K562 (cell line): ENCODE measurements around the gene PLEKHM3. TPM values are rescaled to one million over a fixed set of nuclear protein-coding genes. Genes with fewer than 3 reads are reported as not detected.

Source experiments
- ARID1B ChIP-seq: fragments of 450-650 bp; IDR thresholded peaks from 2 replicates; pipeline ENCODE4 v1.6.1; 2016; ENCODE audit warnings: antibody characterized with exemption, mild to moderate bottlenecking, inconsistent platforms
- ARID2 ChIP-seq: fragments of 450-650 bp; IDR thresholded peaks from 2 replicates; pipeline ENCODE4 v1.6.1; 2017; ENCODE audit warnings: antibody characterized with exemption, mild to moderate bottlenecking
- ATF4 ChIP-seq: fragments of 450-650 bp; formaldehyde crosslinking; IDR thresholded peaks from 2 replicates; pipeline ENCODE4 v1.4.0; 2022; ENCODE audit warnings: mild to moderate bottlenecking, moderate library complexity
- ATF7 ChIP-seq: fragments of 450-650 bp; IDR thresholded peaks from 2 replicates; pipeline ENCODE4 v1.7.1; 2014; ENCODE audit warnings: mild to moderate bottlenecking, moderate library complexity
- BDP1 ChIP-seq: IDR thresholded peaks from 3 replicates; pipeline ENCODE4 v1.6.1; 2011; ENCODE audit not compliant: insufficient read length, insufficient read depth
- C11orf30 ChIP-seq: fragments of 450-650 bp; IDR thresholded peaks from 2 replicates; pipeline ENCODE4 v1.6.1; 2016; ENCODE audit warnings: low read depth, mild to moderate bottlenecking
- CBFA2T2 ChIP-seq: fragments of 450-650 bp; conservative IDR thresholded peaks from 2 replicates; pipeline ENCODE4 v1.6.1; 2017; ENCODE audit warnings: mild to moderate bottlenecking
- CREB1 ChIP-seq, 2 experiments: sonication (generic) in 1 of 2; formaldehyde crosslinking in 1 of 2; IDR thresholded peaks; 2 replicates each; pipeline versions ENCODE4 v1.6.1 to v1.8.0; 2012 to 2022; ENCODE audit warnings: inconsistent platforms in 1 of 2, mild to moderate bottlenecking in 1 of 2, missing genetic modification reagents in 1 of 2, moderate library complexity in 1 of 2
- ERF ChIP-seq: fragments of 450-650 bp; formaldehyde crosslinking; IDR thresholded peaks from 2 replicates; pipeline ENCODE4 v1.4.0; 2020; ENCODE audit warnings: mild to moderate bottlenecking, mixed read lengths
- ETV6 ChIP-seq, 3 experiments: fragments of 150-350 bp in 1 of 3; sonication (generic) in 1 of 3; formaldehyde crosslinking in 1 of 3; IDR thresholded peaks; 2 replicates each; pipeline versions ENCODE4 v1.6.1 to v1.8.0; 2014 to 2022; ENCODE audit warnings: borderline replicate concordance in 2 of 3, low read depth in 2 of 3, antibody characterized with exemption in 1 of 3, low read length in 1 of 3, mild to moderate bottlenecking in 1 of 3, missing genetic modification reagents in 1 of 3
- FOXJ3 ChIP-seq: sonication (generic); formaldehyde crosslinking; IDR thresholded peaks from 2 replicates; pipeline ENCODE4 v1.4.0; 2020; ENCODE audit warnings: mild to moderate bottlenecking, missing genetic modification reagents
- MBD2 ChIP-seq: sonication (generic); IDR thresholded peaks from 2 replicates; pipeline ENCODE4 v1.6.1; 2016; ENCODE audit warnings: low read depth, borderline replicate concordance
- NR3C1 ChIP-seq: sonication (generic); formaldehyde crosslinking; IDR thresholded peaks from 2 replicates; pipeline ENCODE4 v1.8.1; 2022; ENCODE audit warnings: missing genetic modification reagents
- SRSF7 ChIP-seq: fragments of 200-400 bp; formaldehyde crosslinking; optimal IDR thresholded peaks from 2 replicates; pipeline ENCODE3; 2017; ENCODE audit warnings: mild to moderate bottlenecking, low read depth, low read length
- STAG1 ChIP-seq: sonication (generic); formaldehyde crosslinking; IDR thresholded peaks from 2 replicates; pipeline ENCODE4 v1.5.0; 2020; ENCODE audit warnings: missing genetic modification reagents, borderline replicate concordance
- TSC22D4 ChIP-seq: fragments of 450-650 bp; IDR thresholded peaks from 2 replicates; pipeline ENCODE4 v1.6.1; 2016; ENCODE audit warnings: missing genetic modification characterization, missing biosample characterization, control low read depth
- ZFP30 ChIP-seq: fragments of 250-450 bp; sonication (Bioruptor Pico); IDR thresholded peaks from 2 replicates; pipeline ENCODE4 v1.8.0; 2022; ENCODE audit warnings: moderate library complexity, mild to moderate bottlenecking, inconsistent platforms, borderline replicate concordance
- ZNF133 ChIP-seq: fragments of 250-450 bp; sonication (Bioruptor Pico); IDR thresholded peaks from 2 replicates; pipeline ENCODE4 v1.4.0; 2020; ENCODE audit warnings: mild to moderate bottlenecking
- polyA plus RNA-seq, 8 experiments: library from polyadenylated mRNA; depleted of rRNA in 4 of 8; stranded (reverse) in 5 of 8; unstranded in 3 of 8; fragments of >200 nt; fragmentation: Nextera tagmentation in 2 of 8; fragmentation: Illumina TruSeq in 1 of 8; extraction: Ambion mirVana in 2 of 8; extraction: Trizol in 1 of 8; gene quantifications; 2 replicates each; pipeline versions ENCODE4 v1.2.1 to v1.2.3, GENCODE V29; 2011 to 2014; ENCODE audit warnings: inconsistent platforms in 1 of 8, missing spikeins in 1 of 8
- total RNA-seq, 7 experiments: library from RNA; depleted of rRNA in 6 of 7; stranded (reverse); fragments of >200 nt in 6 of 7; fragmentation: Illumina TruSeq in 2 of 7; extraction: Trizol in 2 of 7; gene quantifications; 2 replicates each; pipeline versions ENCODE4 v1.2.1 to v1.2.3, GENCODE V29; 2011 to 2021; ENCODE audit warnings: low replicate concordance in 1 of 7
- TF ChIP-seq, protein P1 (sequence below): sonication (generic); IDR thresholded peaks from 2 replicates; pipeline ENCODE4 v1.6.1; 2016
- TF ChIP-seq, protein P2 (sequence below), 2 experiments: fragments of 250-450 bp in 1 of 2; fragments of 450-650 bp in 1 of 2; sonication (Bioruptor Pico) in 1 of 2; IDR thresholded peaks; 2 replicates each; pipeline versions ENCODE4 v1.6.1 to v1.8.0; 2016 to 2021; ENCODE audit warnings: mild to moderate bottlenecking in 2 of 2, moderate library complexity in 2 of 2, missing compliant biosample characterization in 1 of 2, missing genetic modification characterization in 1 of 2
- TF ChIP-seq, protein P3 (sequence below), 3 experiments: fragments of 200-800 bp in 1 of 3; sonication (Bioruptor generic) in 1 of 3; sonication (generic) in 1 of 3; formaldehyde crosslinking in 1 of 3; IDR thresholded peaks; 2 replicates each; pipeline versions ENCODE4 v1.6.1 to v1.8.0; 2016 to 2022; ENCODE audit warnings: mild to moderate bottlenecking in 2 of 3, missing compliant biosample characterization in 2 of 3, missing genetic modification characterization in 2 of 3, missing genetic modification reagents in 1 of 3
- TF ChIP-seq, protein P4 (sequence below): sonication (generic); formaldehyde crosslinking; IDR thresholded peaks from 2 replicates; pipeline ENCODE4 v1.8.1; 2023; ENCODE audit warnings: mild to moderate bottlenecking, missing genetic modification reagents

The PLEKHM3 gene
- total and polyA plus RNA-seq, 9 of the 15 experiments (the other 6 are each of a cell fraction or from before 2014, with no cell fraction given): 0.24 to 1.6 (median 1.0) TPM

- TF ChIP-seq, protein P1, sequence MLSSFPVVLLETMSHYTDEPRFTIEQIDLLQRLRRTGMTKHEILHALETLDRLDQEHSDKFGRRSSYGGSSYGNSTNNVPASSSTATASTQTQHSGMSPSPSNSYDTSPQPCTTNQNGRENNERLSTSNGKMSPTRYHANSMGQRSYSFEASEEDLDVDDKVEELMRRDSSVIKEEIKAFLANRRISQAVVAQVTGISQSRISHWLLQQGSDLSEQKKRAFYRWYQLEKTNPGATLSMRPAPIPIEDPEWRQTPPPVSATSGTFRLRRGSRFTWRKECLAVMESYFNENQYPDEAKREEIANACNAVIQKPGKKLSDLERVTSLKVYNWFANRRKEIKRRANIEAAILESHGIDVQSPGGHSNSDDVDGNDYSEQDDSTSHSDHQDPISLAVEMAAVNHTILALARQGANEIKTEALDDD: no peak
- TF ChIP-seq ARID2: no peak
- TF ChIP-seq ATF4 (CRISPR knock-in tag): peak; percentile 99
- TF ChIP-seq, protein P2, sequence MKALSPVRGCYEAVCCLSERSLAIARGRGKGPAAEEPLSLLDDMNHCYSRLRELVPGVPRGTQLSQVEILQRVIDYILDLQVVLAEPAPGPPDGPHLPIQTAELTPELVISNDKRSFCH (CRISPR knock-in tag; IDR thresholded peaks at IDR 0.05): peak; percentile 99
- TF ChIP-seq, protein P2 (tag; IDR thresholded peaks at IDR 0.05): peak; percentile 100
- TF ChIP-seq ATF7: no peak
- TF ChIP-seq ZFP30 (CRISPR knock-in tag): peak; percentile 80; the same call in 1 of the 2 replicates
- no peak for TF ChIP-seq TSC22D4 (tag)
- TF ChIP-seq SRSF7: no peak
- TF ChIP-seq ERF (CRISPR knock-in tag): peak; percentile 100
- TF ChIP-seq FOXJ3 (CRISPR knock-in tag): peak; percentile 82; the same call in 1 of the 2 replicates
- TF ChIP-seq CREB1 (IDR thresholded peaks at IDR 0.05): no peak
- no peak for TF ChIP-seq CREB1 (CRISPR knock-in tag; IDR thresholded peaks at IDR 0.05)
- no peak for TF ChIP-seq NR3C1
- no peak for TF ChIP-seq CBFA2T2
- TF ChIP-seq C11orf30: no peak
- no peak for TF ChIP-seq ARID1B
- TF ChIP-seq ETV6 (IDR thresholded peaks at IDR 0.05; ENCODE audit: borderline replicate concordance in 1 of 2, low read depth in 2 of 2, low read length in 1 of 2): no peak
- no peak for TF ChIP-seq ETV6 (CRISPR knock-in tag; IDR thresholded peaks at IDR 0.05; ENCODE audit: borderline replicate concordance)
- TF ChIP-seq, protein P3, sequence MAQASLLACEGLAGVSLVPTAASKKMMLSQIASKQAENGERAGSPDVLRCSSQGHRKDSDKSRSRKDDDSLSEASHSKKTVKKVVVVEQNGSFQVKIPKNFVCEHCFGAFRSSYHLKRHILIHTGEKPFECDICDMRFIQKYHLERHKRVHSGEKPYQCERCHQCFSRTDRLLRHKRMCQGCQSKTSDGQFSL (CRISPR knock-in tag; IDR thresholded peaks at IDR 0.05): no peak
- TF ChIP-seq, protein P3 (tag; IDR thresholded peaks at IDR 0.05): peak in 1 of 2 experiments; percentile 100; a peak in 2 of 4 replicates
- TF ChIP-seq, protein P4, sequence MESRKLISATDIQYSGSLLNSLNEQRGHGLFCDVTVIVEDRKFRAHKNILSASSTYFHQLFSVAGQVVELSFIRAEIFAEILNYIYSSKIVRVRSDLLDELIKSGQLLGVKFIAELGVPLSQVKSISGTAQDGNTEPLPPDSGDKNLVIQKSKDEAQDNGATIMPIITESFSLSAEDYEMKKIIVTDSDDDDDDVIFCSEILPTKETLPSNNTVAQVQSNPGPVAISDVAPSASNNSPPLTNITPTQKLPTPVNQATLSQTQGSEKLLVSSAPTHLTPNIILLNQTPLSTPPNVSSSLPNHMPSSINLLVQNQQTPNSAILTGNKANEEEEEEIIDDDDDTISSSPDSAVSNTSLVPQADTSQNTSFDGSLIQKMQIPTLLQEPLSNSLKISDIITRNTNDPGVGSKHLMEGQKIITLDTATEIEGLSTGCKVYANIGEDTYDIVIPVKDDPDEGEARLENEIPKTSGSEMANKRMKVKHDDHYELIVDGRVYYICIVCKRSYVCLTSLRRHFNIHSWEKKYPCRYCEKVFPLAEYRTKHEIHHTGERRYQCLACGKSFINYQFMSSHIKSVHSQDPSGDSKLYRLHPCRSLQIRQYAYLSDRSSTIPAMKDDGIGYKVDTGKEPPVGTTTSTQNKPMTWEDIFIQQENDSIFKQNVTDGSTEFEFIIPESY (CRISPR knock-in tag): no peak
- no peak for TF ChIP-seq BDP1
- no peak for TF ChIP-seq STAG1 (CRISPR knock-in tag)
- peak; percentile 46; the same call in 1 of the 2 replicates for TF ChIP-seq MBD2
- TF ChIP-seq ZNF133 (CRISPR knock-in tag): peak; percentile 98
These were observed 253.1 kb downstream of the PLEKHM3 start (continued) for GRCh38 chr2:207772081-207772843.
